Testis (tissue), 2 donors: ENCODE results near the gene TMEM184B.

ENCODE experiments used
- CTCF ChIP-seq, 3 experiments: fragments of 450-650 bp in 2 of 3; fragments of 200-600 bp in 1 of 3; sonication (generic) in 1 of 3; IDR thresholded peaks; one replicate each; pipeline ENCODE4 v1.5.1; 2016 to 2019; ENCODE audit warnings: antibody characterized with exemption in 3 of 3, mild to moderate bottlenecking in 2 of 3, moderate library complexity in 1 of 3
- POLR2A ChIP-seq: fragments of 450-650 bp; IDR thresholded peaks from one replicate; pipeline ENCODE4 v1.6.1; 2017; ENCODE audit warnings: antibody characterized with exemption, mild to moderate bottlenecking, moderate library complexity

DNA sequence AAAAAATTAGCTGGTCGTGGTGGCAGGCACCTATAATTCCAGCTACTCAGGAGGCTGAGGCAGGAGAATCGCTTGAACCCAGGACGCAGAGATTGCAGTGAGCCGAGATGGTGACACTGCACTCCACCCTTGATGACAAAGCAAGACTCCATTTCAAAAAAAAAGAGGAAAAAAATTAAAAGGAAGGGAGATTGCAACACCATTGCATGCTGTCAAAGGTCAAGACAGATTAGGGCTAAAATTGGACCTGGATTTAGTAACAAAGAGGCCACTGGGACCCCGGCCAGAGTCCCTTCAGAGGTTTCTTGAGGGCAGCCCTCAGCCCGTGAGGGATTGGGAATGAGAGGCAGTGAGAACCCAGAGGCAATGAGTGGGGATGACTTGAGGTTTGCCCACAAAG lies 79.2 kb downstream of the TMEM184B start:
- no peak for TF ChIP-seq POLR2A
- no peak for TF ChIP-seq CTCF (IDR thresholded peaks at IDR 0.05)
